ENCODE results near the gene PPIF. TPM values are rescaled to one million over a fixed set of nuclear protein-coding genes. Genes with fewer than 3 reads are reported as not detected.

The PPIF gene
- total RNA-seq (2021; ENCODE audit: unreplicated experiment) (59.0 TPM), Bru-seq, nascent RNA (percentile 80 among the genes with signal in this experiment), BruChase-seq, experiment 1, labeled RNA remaining after a 2-hour chase (percentile 90 among the genes with signal in this experiment), BruChase-seq, experiment 2, labeled RNA remaining after a 6-hour chase (percentile 90 among the genes with signal in this experiment)
- 60.3 TPM for polyA plus RNA-seq (2012; ENCODE audit: insufficient read length)
- long read RNA-seq, transcript PPIF-201 (6 exons, 2,190 nt), result major isoform, 75 of 108 reads
- long read RNA-seq, partial matches to known transcripts, result 6 of 108 reads
- long read RNA-seq, other reads (novel, unspliced or antisense), result 24 of 108 reads

GRCh38 chr10:79347226-79347893, at the start of gene PPIF:
PPIF (plus strand) TSS chr10:79347469; CDS start chr10:79347549, 80 bp downstream.
- ChIA-PET CTCF (no interaction called here), POLR2A (no interaction called here)
- Histone ChIP-seq H3K4me1 (ENCODE audit: control insufficient read depth, insufficient read depth, low read length) (peaks cover 14% of the 10 kb centered on the region), H3K36me3 (ENCODE audit: control insufficient read depth, insufficient read depth, low read length) (peaks cover 2% of the 10 kb centered on the region; the same call in 1 of the 2 replicates), H3K9me3 (ENCODE audit: control insufficient read depth, insufficient read depth, low read depth, low read length) (no peaks in the 10 kb centered on the region), H3K27me3 (ENCODE audit: control insufficient read depth, insufficient read depth, low read length) (no peaks in the 10 kb centered on the region), H3K4me3 (ENCODE audit: low read depth in 2 of 2, low read length in 2 of 2) (peak within 1 kb of the TSS; percentile 88 to 95), H3K27ac (ENCODE audit: low read length) (peak within 1 kb of the TSS; percentile 85)
- TF ChIP-seq SIN3A (IDR thresholded peaks at IDR 0.05; ENCODE audit: borderline replicate concordance, insufficient read depth, low read depth, low read length), result peak; percentile 91; the same call in 1 of the 2 replicates
- TF ChIP-seq REST (IDR thresholded peaks at IDR 0.05; ENCODE audit: insufficient read depth in 1 of 2, low read depth in 2 of 2, low read length in 1 of 2), result no peak
- TF ChIP-seq TCF7L2 (IDR thresholded peaks at IDR 0.05; ENCODE audit: low read depth, low read length), result no peak; the same call in 1 of the 2 replicates
- peak; percentile 99 for TF ChIP-seq CTCF (IDR thresholded peaks at IDR 0.05)
- TF ChIP-seq POLR2AphosphoS5 (IDR thresholded peaks at IDR 0.05; ENCODE audit: low read depth, low read length), result peak; percentile 84
- BruUV-seq (replicated peaks), result no TSS peak
- intact Hi-C loops (cut with micrococcal nuclease; ENCODE audit: unreplicated experiment), result no loop called here
- in situ Hi-C loops (cut with HindIII; ENCODE audit: low pct_unique_long_range_greater_than_20kb, low sequenced_read_pairs), result no loop called here
- DNase-seq (ENCODE audit: low read depth, low spot score), result peak; percentile 51
- ATAC-seq, result peak; percentile 95

- no peak overlapping the region for H3K4me3 ChIP-seq (ENCODE audit: low read depth in 2 of 2, low read length in 2 of 2)
- intact Hi-C loops (cut with micrococcal nuclease; ENCODE audit: unreplicated experiment) (no loop called here), in situ Hi-C loops (cut with HindIII; ENCODE audit: low pct_unique_long_range_greater_than_20kb, low sequenced_read_pairs) (no loop called here)
- ChIA-PET CTCF (no interaction called here), POLR2A (no interaction called here)
- ATAC-seq (peak; percentile 78), DNase-seq (ENCODE audit: low read depth, low spot score) (no peak)
- H3K27me3 ChIP-seq (ENCODE audit: control insufficient read depth, insufficient read depth, low read length), result no peaks in the 10 kb centered on the region
- no peaks in the 10 kb centered on the region for H3K4me1 ChIP-seq (ENCODE audit: control insufficient read depth, insufficient read depth, low read length)
- TF ChIP-seq TCF7L2 (IDR thresholded peaks at IDR 0.05; ENCODE audit: low read depth, low read length) (no peak), REST (IDR thresholded peaks at IDR 0.05; ENCODE audit: insufficient read depth in 1 of 2, low read depth in 2 of 2, low read length in 1 of 2) (no peak), SIN3A (IDR thresholded peaks at IDR 0.05; ENCODE audit: borderline replicate concordance, insufficient read depth, low read depth, low read length) (no peak), POLR2AphosphoS5 (IDR thresholded peaks at IDR 0.05; ENCODE audit: low read depth, low read length) (no peak), CTCF (IDR thresholded peaks at IDR 0.05) (no peak)
- BruUV-seq (replicated peaks), result no TSS peak
- H3K9me3 ChIP-seq (ENCODE audit: control insufficient read depth, insufficient read depth, low read depth, low read length), result no peaks in the 10 kb centered on the region
- H3K27ac ChIP-seq (ENCODE audit: low read length), result no peak overlapping the region
- H3K36me3 ChIP-seq (ENCODE audit: control insufficient read depth, insufficient read depth, low read length), result peaks cover 2% of the 10 kb centered on the region; the same call in 1 of the 2 replicates
These were observed 48.6 kb upstream of the PPIF start for GRCh38 chr10:79298403-79299244.

Measured in Panc1 (cell line).